Transverse colon (tissue), 4 donors: Measurements from ENCODE around the gene TNFSF4.

ENCODE experiments used
- CTCF ChIP-seq, 5 experiments: fragments of 200-600 bp in 3 of 5; fragments of 450-650 bp in 2 of 5; sonication (generic) in 3 of 5; IDR thresholded peaks; 1 replicate in 2 of 5; 2 replicates in 3 of 5; pipeline ENCODE4 v1.5.1; 2016 to 2017; ENCODE audit warnings: antibody characterized with exemption in 5 of 5, inconsistent platforms in 3 of 5, mild to moderate bottlenecking in 2 of 5, moderate library complexity in 1 of 5
- EP300 ChIP-seq: sonication (generic); formaldehyde crosslinking; IDR thresholded peaks from one replicate; pipeline ENCODE4 v1.6.1; 2017; ENCODE audit warnings: antibody characterized with exemption, low read depth
- POLR2A ChIP-seq: fragments of 450-650 bp; IDR thresholded peaks from one replicate; pipeline ENCODE4 v1.6.1; 2016; ENCODE audit warnings: antibody characterized with exemption, mild to moderate bottlenecking, moderate library complexity
- POLR2AphosphoS5 ChIP-seq, 3 donors: sonication (generic); formaldehyde crosslinking; IDR thresholded peaks; one replicate each; pipeline ENCODE4 v1.6.1; 2016; ENCODE audit warnings: antibody characterized with exemption in 3 of 3

DNA sequence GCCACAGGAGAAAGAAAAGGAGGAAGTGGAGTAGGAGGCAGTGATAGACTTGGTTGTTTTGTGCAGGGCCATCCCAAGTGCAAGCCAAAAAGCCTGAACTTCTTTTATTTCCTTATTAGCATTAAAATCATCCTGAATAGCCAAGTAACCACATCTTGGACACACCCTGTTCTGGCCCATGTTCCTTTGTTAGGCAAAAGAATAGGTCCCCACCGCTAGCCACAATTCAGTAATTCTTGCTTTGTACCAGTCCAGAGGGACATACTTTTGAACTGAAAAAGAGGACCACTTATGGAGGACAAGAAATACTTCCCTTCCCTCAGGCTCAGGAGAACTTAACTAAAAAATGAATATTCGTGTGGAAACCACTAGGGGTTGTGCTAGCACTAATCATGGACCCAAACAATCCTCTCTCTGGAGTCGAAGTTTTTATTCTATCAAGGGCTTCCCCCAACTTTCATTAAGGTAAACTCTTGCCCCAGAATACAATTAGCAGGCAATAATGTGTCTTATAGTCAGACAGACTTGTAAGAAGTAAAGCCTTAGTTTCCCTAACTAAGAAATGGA, 19.4 kb downstream of the TNFSF4 start:
- TF ChIP-seq CTCF (IDR thresholded peaks at IDR 0.05), result no peak
- no peak for TF ChIP-seq EP300
- TF ChIP-seq POLR2A, result no peak
- no peak for TF ChIP-seq POLR2AphosphoS5 (IDR thresholded peaks at IDR 0.05)
